Glomerular visceral epithelial cell (primary cell): ENCODE data around the gene FKBP14.
"Not testable (repeated sequence)": the region's sequence is repeated elsewhere in the genome, so short reads cannot be mapped to it uniquely, and the experiment has no call there.

Source experiments
- DNase-seq: peaks from one replicate; pipeline ENCODE4 v3.0.0-alpha.2; 2016; ENCODE audit errors: extremely low spot score

FKBP14 gene

GRCh38 chr7:29989257-29989995, 37.1 kb downstream of the FKBP14 start, which contains the start of gene SCRN1:
Gene SCRN1, minus strand, starts transcription at chr7:29989801. Its CDS starts 20,734 bp downstream, at chr7:29969067.
- peak; percentile 54 for DNase-seq

DNA sequence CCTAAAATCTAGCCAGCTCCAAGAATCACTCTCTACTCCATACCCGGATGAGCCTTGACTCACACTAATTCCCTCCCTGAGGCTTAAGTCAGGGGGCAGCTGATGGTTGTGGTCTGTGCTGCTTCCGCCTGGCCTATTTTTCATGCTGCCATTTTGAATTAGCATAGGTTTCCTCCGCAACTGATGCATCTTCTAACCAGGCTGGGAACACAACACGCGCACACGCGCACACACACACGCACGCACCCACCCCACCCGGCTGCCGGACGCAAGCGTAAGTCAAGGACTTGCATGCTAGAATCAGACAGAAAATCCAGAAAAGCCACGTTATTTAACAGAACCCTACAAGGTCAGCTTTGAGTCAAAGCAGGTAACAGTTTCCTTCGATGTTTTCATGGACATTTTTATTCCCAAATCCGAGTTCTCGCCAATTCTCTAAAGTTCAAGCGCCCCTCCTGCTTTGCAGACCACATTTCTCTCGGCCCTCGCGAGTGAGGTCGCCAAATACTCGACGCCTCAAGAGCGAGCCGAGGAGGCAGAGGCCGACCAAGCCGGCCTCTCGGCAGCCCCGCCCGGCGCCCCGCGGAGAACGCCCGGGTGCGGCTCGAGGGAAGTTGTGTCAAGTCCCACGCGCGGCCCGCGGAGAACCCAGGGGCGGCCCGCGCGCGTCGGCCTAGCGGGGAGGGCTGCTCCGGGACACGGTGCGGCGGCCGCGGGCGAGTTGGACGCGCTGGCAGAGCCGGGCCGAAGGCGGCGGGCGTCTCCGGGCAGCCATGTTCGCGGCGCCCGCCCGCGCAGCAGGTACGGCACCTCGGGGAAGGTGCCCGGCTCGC, 37.9 kb downstream of the FKBP14 start:
- DNase-seq: peak; percentile 76

DNA sequence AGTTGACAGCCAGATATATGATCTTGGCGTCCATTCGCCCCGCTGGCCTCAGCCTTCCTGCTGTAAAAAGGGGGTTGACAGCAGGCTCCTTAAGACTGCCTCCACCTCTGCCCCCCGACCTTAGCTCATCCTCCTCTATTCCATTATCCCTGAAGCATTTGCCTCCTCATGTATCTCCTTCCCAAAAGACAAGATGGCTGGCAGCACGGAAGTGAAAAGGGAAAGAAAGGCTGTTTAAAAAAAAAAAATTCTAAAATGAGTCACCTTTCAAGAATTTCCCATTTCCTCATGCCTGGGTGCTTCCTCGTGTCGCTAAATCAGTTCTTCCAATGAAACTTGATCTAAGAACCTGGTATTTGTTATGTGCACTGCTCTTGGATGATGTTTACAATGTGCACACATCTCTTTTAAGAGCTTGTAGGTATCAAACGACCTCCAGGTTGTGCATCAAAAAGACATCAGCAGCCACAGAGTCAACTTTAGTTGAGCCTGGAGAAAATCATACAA, 38.6 kb downstream of the FKBP14 start:
- DNase-seq: peak; percentile 79

GRCh38 chr7:29987083-29987482, 39.4 kb downstream of the FKBP14 start:
- no peak for DNase-seq

- no peak for DNase-seq
These were observed 46.4 kb downstream of the FKBP14 start for GRCh38 chr7:29980151-29980550.

GRCh38 chr7:29977886-29978651, 48.4 kb downstream of the FKBP14 start:
- DNase-seq: no peak

DNA sequence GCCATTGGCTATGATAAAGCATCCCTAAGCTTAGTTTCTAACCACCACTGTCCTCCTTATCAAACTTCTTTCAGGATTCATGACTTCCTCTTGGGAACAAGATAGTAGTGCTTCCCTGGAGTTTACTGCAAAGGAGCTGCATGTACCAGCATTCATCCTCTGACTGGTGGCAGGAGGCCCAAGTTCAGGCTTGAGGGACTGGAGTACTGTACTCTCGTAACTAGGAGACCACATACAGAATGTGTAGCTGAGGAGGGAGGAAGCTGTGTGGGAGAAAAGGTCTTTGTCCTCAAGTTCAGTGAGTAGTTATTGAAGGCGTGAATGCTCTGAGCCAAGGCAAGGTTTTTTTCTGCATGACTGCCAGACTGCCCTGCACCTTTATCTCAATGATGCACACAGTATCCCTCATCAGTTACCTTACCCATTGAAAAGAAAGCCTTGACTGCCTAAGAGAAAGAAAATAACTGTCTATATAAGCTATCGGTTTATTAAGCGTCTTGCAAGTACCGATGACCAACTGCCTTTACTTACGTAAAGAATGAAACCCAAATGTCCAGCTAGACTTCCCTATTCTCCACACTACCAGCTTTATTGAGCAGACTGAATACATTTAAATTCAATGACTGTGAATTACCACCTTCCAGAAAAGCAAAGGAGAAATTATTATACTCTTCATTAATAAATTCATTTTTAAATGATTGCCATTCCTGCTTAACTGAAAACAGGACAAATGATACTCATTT, 49.7 kb downstream of the FKBP14 start:
- DNase-seq: no peak

GRCh38 chr7:29976266-29976665, 50.2 kb downstream of the FKBP14 start:
- DNase-seq: no peak

GRCh38 chr7:29975561-29975960, 50.9 kb downstream of the FKBP14 start:
- DNase-seq: no peak

- no peak for DNase-seq
These were observed 52.2 kb downstream of the FKBP14 start for GRCh38 chr7:29974286-29974685.

DNA sequence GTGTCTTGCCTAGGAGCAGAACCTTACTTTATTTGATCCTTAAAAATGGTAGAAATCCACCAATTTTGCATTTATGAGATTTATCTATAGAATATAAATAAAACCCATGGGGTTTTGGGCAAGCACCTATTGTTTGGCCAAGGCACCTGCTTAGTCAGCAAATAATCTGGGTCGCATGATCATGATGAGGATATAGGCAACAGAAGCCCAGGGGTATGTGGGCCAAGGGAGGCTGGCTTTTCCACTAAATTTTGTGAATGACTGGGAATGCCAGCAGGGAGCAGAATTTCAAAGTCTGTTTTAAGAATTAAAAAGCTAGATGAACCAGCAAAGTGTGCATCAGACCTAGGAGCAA, 54.2 kb downstream of the FKBP14 start:
- no peak for DNase-seq

DNA sequence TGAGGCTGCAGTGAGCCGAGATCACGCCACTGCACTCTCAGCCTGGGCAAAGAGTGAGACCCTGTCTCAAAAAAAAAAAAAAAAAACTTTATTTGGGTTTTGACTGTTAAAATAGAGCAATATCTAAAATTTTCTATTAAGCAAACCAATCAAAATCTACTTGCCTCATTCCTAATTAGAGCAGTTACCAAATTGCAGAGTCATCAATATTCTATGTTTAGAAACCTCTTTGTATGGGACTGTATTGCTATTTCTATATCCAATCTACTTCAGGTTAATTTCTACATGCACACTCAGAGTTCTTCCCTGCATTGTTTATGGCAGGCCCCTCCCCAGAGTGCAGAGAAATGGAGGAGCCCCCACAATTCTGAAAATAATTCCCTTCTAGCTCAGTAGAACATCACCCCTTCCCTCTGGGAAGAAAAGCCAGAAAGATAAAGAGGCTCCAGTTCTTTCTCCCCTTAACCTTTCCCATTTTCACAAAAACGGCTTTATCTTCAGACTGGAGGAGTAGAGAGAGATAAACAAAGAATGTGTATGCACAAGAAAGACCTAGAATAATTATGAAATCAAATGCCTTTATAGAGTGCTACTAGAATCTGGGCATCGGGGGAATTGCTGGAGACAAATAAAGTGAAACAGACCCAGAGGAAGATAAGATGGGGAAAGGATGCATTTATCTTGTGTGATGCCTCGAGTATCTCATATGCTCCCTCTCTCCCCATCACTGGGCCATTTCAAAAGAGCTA, 54.8 kb downstream of the FKBP14 start:
- no peak for DNase-seq

GRCh38 chr7:29970158-29970557, 56.3 kb downstream of the FKBP14 start:
- no peak for DNase-seq

- no peak for DNase-seq
These were observed 56.8 kb downstream of the FKBP14 start for GRCh38 chr7:29969738-29970137.

DNA sequence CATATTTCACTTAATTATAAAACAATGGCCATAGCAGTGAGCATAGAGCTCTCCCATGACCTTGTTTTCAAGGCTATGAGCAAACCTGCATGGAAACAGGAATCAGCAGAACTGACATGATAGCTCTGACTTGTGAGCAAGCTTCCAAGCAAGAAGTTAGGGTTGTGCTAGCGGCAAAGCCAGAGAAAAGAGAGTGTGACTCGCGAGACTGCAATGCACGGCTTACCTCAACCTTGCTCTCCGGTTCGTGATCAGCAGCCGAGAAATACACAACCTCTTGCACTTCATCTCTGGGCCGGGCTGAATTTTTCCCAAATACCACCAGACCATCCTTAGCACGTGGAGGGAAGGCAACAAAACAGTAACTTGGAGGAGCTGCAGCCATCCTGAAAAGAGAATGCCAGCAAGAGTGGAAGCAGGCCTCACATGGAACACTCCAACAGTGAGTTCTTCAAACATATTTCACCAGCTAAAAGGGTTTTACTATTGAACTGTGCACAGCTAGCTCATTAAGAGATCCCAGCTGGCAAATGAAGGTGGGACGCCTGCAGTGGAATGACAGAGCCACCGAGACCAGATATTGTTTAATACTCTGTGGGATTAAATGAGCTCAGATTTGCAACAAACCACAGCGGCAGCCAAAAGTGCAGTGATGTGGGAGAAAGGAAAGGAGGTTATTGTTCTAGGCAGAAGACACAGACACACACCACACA, 57.7 kb downstream of the FKBP14 start:
- DNase-seq: peak; percentile 79

GRCh38 chr7:29965030-29965429, 61.5 kb downstream of the FKBP14 start:
- DNase-seq: no peak

DNA sequence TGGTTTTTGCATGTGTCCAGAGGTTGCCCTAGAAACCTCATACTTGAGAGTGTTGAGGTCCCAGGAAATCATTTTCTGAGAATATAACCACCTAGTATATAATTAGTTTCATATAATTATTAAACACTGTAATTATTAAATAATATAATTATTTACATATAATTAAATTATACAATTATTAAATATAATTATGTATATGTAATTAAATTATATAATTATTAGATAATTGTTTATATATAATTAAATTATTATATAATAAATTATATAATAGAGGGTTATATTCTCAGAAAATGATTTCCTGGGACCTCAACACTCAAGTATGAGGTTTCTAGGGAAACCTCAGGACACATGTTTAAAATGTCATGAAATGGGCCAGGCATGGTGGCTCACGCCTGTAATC, 64.5 kb downstream of the FKBP14 start:
- no peak for DNase-seq

DNA sequence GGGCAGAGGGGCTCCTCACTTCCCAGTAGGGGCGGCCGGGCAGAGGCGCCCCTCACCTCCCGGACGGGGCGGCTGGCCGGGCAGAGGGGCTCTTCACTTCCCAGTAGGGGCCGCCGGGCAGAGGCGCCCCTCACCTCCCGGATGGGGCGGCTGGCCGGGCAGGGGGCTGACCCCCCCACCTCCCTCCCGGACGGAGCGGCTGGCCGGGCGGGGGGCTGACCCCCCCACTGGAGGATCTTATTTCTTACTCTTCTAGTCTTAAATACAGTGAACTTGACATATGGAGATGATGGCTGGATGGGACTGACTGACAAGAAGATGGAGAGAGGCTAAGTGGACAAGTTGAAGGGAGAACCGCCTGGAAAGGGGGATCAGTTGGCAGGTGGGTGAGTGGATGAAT, 64.9 kb downstream of the FKBP14 start:
- not testable (repeated sequence) for DNase-seq
